PC-3 (cell line): ENCODE results near the gene MS4A15. TPM values are rescaled to one million over a fixed set of nuclear protein-coding genes. Genes with fewer than 3 reads are reported as not detected.

Experiments
- ATAC-seq: fragments of 200-7000 bp; cut with Tn5 transposase; 2 replicates; pipeline ENCODE4 v1.9.1; 2020; ENCODE audit warnings: mild to moderate bottlenecking, moderate library complexity
- BruUV-seq: library from RNA; stranded (reverse); fragments of 400-500 nt; replicated peaks from 2 replicates; lab custom pipeline; 2021; lab: Mats Ljungman, UMichigan
- CTCF ChIA-PET: fragments of 300-600 bp; sonication (Branson Sonifier 250); formaldehyde crosslinking; loops from one replicate; lab custom pipeline; 2022; ENCODE audit warnings: antibody characterized with exemption; lab: Charles Lee
- POLR2A ChIA-PET: fragments of 300-600 bp; sonication (Branson Sonifier 250); formaldehyde crosslinking; loops from one replicate; lab custom pipeline; 2022; ENCODE audit warnings: antibody characterized with exemption; ENCODE audit not compliant: unreplicated experiment; lab: Charles Lee
- DNase-seq: peaks from one replicate; pipeline ENCODE4 v3.0.0-alpha.2; 2015
- H2AFZ ChIP-seq: fragments of 300-600 bp; sonication (generic); 2 replicates; pipeline ENCODE4 v1.6.0; 2016; ENCODE audit warnings: antibody characterized with exemption, low read length
- H3F3A ChIP-seq: fragments of 300-600 bp; sonication (generic); one replicate; pipeline ENCODE4 v1.6.0; 2017; ENCODE audit warnings: antibody characterized with exemption, low read length, control low read depth, mild to moderate bottlenecking; ENCODE audit not compliant: unreplicated experiment
- H3K27ac ChIP-seq: fragments of 300-600 bp; sonication (generic); 2 replicates; pipeline ENCODE4 v1.5.1; 2016; ENCODE audit warnings: mild to moderate bottlenecking, low read length
- H3K27me3 ChIP-seq: fragments of 300-600 bp; sonication (generic); 2 replicates; pipeline ENCODE4 v1.6.1; 2016; ENCODE audit warnings: low read length, mixed read lengths
- H3K36me3 ChIP-seq: fragments of 300-600 bp; sonication (generic); 2 replicates; pipeline ENCODE4 v1.6.1; 2016; ENCODE audit warnings: low read depth, mixed run types, low read length, mixed read lengths
- H3K4me1 ChIP-seq: fragments of 300-600 bp; sonication (generic); 2 replicates; pipeline ENCODE4 v1.5.1; 2016; ENCODE audit warnings: low read length; ENCODE audit not compliant: insufficient read depth
- H3K4me2 ChIP-seq: fragments of 300-600 bp; sonication (generic); 2 replicates; pipeline ENCODE4 v1.6.0; 2016; ENCODE audit warnings: low read length
- H3K4me3 ChIP-seq: fragments of 300-600 bp; sonication (generic); 2 replicates; pipeline ENCODE4 v1.5.1; 2016; ENCODE audit warnings: mild to moderate bottlenecking, low read length, mixed read lengths
- H3K79me2 ChIP-seq: fragments of 300-600 bp; sonication (generic); 2 replicates; pipeline ENCODE4 v1.6.1; 2017; ENCODE audit warnings: low read length, mixed read lengths
- H3K9ac ChIP-seq: fragments of 300-600 bp; sonication (generic); 2 replicates; pipeline ENCODE4 v1.6.0; 2016; ENCODE audit warnings: mild to moderate bottlenecking, low read length
- H3K9me2 ChIP-seq: fragments of 300-600 bp; sonication (generic); replicated peaks from 2 replicates; pipeline ENCODE4 v1.6.1; 2016; ENCODE audit warnings: mixed run types, low read length, mixed read lengths
- H3K9me3 ChIP-seq: fragments of 300-600 bp; sonication (generic); 2 replicates; pipeline ENCODE4 v1.6.1; 2016; ENCODE audit warnings: low read length, mixed read lengths
- H4K20me1 ChIP-seq: fragments of 300-600 bp; sonication (generic); 2 replicates; pipeline ENCODE4 v1.6.1; 2016; ENCODE audit warnings: low read length, mixed read lengths
- CTCF ChIP-seq: fragments of 300-600 bp; sonication (generic); conservative IDR thresholded peaks from 2 replicates; pipeline ENCODE4 v1.5.1; 2017; ENCODE audit warnings: antibody characterized with exemption, low read depth, mild to moderate bottlenecking, low read length
- EZH2 ChIP-seq: fragments of 300-600 bp; sonication (generic); IDR thresholded peaks from one replicate; pipeline ENCODE4 v1.6.1; 2017; ENCODE audit warnings: antibody characterized with exemption, mild to moderate bottlenecking, low read length; ENCODE audit not compliant: unreplicated experiment
- EZH2phosphoT487 ChIP-seq: fragments of 300-600 bp; sonication (generic); IDR thresholded peaks from 2 replicates; pipeline ENCODE4 v1.6.1; 2018; ENCODE audit warnings: mild to moderate bottlenecking, antibody characterized with exemption, low read length, borderline replicate concordance
- intact Hi-C: fragments of 100-400 bp; cut with micrococcal nuclease; formaldehyde crosslinking; loops from 2 replicates; pipeline ENCODE4 v1.9.0; 2023
- total RNA-seq: library from RNA; depleted of rRNA; stranded (reverse); fragments of >200 nt; gene quantifications from 2 replicates; pipeline ENCODE4 v1.2.3, GENCODE V29; 2014

The MS4A15 gene
- total RNA-seq, 1 experiment from 2014 or later = not detected

GRCh38 chr11:60777572-60777971 is 20.9 kb downstream of the MS4A15 start:
- H3K9ac ChIP-seq = peak overlapping the region; percentile 11; the same call in 1 of the 2 replicates
- H3K27ac ChIP-seq = peak overlapping the region; percentile 41
- H3K4me2 ChIP-seq = peak overlapping the region; percentile 14; the same call in 1 of the 2 replicates
- ATAC-seq (peak; percentile 59), DNase-seq (peak; percentile 90)
- no peaks in the 10 kb centered on the region for H3K9me2 ChIP-seq
- no TSS peak for BruUV-seq
- ChIA-PET POLR2A (no interaction called here), CTCF (interaction anchor here (0.6 kb wide), 3 partner anchors 110 to 190 kb away, joined by 3 read pairs; no protein-coding TSS in a partner anchor)
- H3K9me3 ChIP-seq = no peaks in the 10 kb centered on the region
- TF ChIP-seq EZH2phosphoT487 = no peak
- no peaks in the 10 kb centered on the region for H3K36me3 ChIP-seq
- no peaks in the 10 kb centered on the region for H3K79me2 ChIP-seq
- no peaks in the 10 kb centered on the region for H3F3A ChIP-seq
- intact Hi-C loops = loop anchor here (5.0 kb wide), 1 partner anchor 355 kb away; no protein-coding TSS in a partner anchor
- H4K20me1 ChIP-seq = no peaks in the 10 kb centered on the region
- H3K4me3 ChIP-seq = no peak overlapping the region
- H2AFZ ChIP-seq = peak overlapping the region; percentile 31
- H3K4me1 ChIP-seq = peaks cover 11% of the 10 kb centered on the region
- no peaks in the 10 kb centered on the region for H3K27me3 ChIP-seq

GRCh38 chr11:60780065-60780464 is 23.4 kb downstream of the MS4A15 start:
- Histone ChIP-seq H2AFZ (no peak overlapping the region), H3K4me2 (no peak overlapping the region), H3K27me3 (no peaks in the 10 kb centered on the region), H3K9me3 (no peaks in the 10 kb centered on the region), H3K79me2 (no peaks in the 10 kb centered on the region), H3K9me2 (no peaks in the 10 kb centered on the region), H3K4me3 (no peak overlapping the region), H4K20me1 (no peaks in the 10 kb centered on the region), H3K27ac (no peak overlapping the region), H3K9ac (no peak overlapping the region), H3K36me3 (no peaks in the 10 kb centered on the region), H3F3A (no peaks in the 10 kb centered on the region), H3K4me1 (peaks cover 11% of the 10 kb centered on the region)
- ATAC-seq = no peak
- BruUV-seq = no TSS peak
- TF ChIP-seq EZH2phosphoT487 (no peak), CTCF (no peak), EZH2 (no peak)
- no peak for DNase-seq
- intact Hi-C loops = no loop called here
- ChIA-PET CTCF (no interaction called here), POLR2A (no interaction called here)

- Histone ChIP-seq H3K9me2 (no peaks in the 10 kb centered on the region), H3K4me3 (no peak overlapping the region), H3K4me2 (no peak overlapping the region), H2AFZ (no peak overlapping the region), H3K79me2 (no peaks in the 10 kb centered on the region), H3F3A (no peaks in the 10 kb centered on the region), H3K27ac (no peak overlapping the region), H3K36me3 (no peaks in the 10 kb centered on the region), H3K9me3 (no peaks in the 10 kb centered on the region), H3K9ac (no peak overlapping the region), H3K27me3 (no peaks in the 10 kb centered on the region), H4K20me1 (no peaks in the 10 kb centered on the region), H3K4me1 (peaks cover 11% of the 10 kb centered on the region)
- DNase-seq (no peak), ATAC-seq (no peak)
- no TSS peak for BruUV-seq
- intact Hi-C loops = no loop called here
- TF ChIP-seq CTCF (no peak), EZH2phosphoT487 (no peak), EZH2 (no peak)
- ChIA-PET CTCF (no interaction called here), POLR2A (no interaction called here)
These were observed 24.1 kb downstream of the MS4A15 start for GRCh38 chr11:60780774-60781173.
